HG03159 (cell line): ENCODE results near the gene GPR158.

Experiments used
- ATAC-seq: cut with Tn5 transposase; IDR thresholded peaks from one replicate; pipeline ENCODE4 v1.9.1; 2021; ENCODE audit warnings: mild to moderate bottlenecking, moderate library complexity; ENCODE audit not compliant: unreplicated experiment

The GPR158 gene

DNA sequence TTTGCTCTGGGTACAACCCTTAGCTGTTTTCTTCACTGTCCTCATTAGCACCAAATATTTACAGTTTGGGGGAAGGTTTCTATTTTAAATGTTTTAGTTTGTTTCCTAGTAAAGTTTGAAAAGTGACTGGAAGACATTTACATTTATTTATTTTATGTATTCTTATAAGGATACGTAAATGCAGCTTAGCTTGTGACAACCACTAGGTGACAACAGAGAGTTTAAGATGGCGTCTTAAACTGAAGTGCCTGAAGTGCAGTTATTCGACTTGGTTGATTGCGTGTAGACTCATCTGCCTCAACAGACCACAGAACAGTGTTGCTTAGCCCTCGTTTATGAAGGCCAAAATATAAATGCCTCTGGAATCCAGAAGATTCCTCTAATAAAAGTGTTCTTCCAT, 381.1 kb downstream of the GPR158 start:
- ATAC-seq = no peak

DNA sequence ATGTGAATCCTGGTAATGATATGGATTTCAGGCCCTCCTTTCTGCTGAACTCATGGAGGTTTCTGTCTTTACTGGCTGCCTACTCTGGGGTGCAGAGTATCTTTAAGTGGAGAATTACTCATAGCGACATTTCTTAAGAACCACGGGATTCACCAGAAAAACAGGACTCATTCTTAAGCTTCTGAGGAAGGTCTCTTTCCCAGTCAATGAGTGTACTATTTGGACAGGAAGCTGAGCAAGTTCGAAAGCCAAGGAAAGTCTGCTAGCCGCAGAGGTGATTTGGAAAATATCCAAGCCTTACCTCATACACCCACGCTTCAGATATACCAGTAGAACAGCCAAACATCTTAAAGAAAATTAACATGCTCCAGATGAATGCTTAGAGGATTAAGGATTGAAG, 381.7 kb downstream of the GPR158 start:
- ATAC-seq = no peak

DNA sequence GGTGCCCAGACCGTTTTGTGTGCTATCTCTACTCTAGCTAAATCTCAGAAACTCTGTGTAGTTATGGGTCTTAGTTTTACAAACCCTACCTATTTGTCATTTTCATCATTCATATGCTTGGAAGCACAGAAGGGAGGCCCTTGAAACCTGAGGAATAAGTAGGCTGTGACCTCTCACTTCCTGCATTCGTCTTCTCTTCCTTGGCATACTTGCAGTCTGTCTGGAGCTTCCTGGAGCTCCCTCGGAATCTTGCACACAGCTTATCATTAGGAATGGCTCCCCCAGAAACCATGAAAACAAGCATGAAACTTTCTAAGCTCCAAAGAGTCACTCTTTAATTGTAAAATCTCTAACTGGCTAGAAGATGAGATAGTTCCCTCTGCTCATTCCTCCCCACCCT, 382.3 kb downstream of the GPR158 start:
- ATAC-seq = no peak

DNA sequence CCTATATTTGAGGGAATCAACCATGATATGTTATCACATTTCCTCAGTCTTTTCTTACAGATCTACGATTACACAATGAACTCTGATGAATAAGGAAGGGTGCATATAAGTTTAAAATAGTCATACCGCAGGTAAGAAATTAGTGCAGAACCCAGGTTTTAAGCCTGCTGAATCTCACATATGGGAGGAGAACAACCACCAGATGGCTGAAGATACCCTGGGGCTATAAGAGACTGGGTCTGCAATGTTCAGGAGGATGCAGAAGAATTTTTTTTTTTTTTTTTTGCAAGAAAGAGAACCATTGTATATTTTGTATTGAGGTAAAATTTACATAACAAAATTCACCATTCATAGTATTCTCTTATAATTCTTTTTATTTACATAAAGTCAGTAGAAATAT, 387.0 kb downstream of the GPR158 start:
- ATAC-seq = no peak

DNA sequence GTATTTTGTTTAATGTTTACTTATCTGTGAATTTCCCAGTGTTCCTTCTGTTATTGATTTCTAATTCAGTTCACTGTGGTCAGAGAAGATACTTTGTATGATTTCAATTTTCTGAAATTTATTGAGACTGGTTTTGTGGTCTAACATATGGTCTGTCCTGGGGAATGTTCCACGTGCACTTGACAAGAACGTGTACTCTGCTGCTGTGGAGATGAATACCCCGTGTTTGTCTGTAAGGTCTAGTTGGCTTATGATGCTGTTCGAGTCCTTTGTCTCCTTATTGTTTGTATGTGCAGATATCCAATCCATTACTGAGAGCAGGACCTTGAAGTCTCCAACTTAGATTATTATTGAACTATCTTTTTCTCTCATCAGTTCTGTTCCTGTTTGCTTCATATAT, 387.7 kb downstream of the GPR158 start:
- no peak for ATAC-seq

DNA sequence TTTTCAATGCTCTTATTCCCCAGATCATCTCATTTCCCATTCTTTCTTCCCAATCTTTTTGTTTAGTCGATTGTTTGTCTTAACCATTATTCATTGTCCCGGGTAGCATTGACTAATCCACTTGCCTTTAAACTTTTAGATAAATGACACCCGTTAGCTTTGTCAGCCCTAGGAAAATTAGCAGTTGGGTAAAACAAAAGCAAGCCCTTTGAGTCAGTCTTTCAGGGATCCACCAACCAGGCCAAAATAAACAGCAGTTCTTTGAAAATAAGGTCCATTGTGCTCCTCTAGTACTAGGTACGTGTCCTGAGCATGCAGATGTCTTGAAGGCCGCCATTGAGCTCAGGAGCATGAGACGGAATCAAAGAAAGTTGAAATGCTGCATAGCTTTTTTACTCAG, 389.6 kb downstream of the GPR158 start:
- ATAC-seq = no peak

DNA sequence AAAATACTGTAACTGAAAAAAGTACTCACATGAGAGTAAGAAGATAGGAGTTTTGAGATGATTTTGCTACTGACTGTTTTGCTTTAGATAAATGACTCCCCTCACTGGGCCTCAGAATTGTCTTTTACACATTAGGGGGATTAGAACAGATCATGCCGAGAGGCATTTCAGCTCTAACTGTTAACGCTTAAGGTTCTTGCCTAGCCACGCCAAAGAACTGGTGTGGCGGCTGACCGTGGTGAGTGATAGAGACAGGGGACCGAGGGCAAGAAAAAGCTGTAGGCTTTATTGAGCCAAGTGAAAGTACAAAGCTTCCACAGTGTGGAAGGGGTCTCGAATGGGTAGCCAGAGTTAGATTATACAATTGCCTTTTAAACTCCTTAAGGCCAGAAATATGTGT, 390.8 kb downstream of the GPR158 start:
- ATAC-seq = no peak

DNA sequence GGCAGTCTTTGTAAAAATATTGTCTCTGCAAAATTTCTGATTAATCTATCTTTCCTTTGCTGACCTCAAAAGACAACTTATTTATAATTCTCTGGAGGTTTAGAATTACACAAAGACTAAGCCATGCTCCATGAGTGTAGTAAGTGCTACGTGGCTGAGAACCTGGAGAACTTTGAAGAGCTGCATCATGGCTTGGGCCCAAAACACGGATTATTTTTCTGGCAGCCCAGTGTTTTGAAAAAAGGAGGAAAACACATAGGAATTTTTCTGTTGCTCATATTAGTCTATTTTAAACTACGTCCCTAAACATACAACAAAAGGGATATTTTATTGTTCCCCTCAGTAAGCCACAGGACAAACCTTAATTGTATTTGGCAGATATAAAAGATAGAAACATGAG, 398.5 kb downstream of the GPR158 start:
- no peak for ATAC-seq

DNA sequence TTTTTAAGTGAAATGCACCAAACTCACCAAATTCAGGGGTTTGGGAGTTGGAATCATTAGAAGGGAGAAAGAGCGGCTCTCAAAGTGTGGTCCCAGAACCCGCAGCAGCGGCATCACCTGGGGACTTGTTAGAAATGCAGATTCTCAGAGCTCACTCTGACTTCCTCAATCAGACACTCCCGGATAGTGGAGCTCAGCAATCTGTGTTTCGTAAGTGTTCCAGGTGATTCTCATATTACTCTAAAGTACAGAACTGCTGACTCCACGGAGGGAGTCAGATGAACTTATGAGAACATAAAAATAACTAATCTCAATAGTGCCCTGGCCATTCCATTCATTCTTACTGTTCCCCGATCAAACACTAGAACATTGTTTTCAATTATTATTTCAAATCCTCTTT, 400.5 kb downstream of the GPR158 start:
- ATAC-seq = no peak

DNA sequence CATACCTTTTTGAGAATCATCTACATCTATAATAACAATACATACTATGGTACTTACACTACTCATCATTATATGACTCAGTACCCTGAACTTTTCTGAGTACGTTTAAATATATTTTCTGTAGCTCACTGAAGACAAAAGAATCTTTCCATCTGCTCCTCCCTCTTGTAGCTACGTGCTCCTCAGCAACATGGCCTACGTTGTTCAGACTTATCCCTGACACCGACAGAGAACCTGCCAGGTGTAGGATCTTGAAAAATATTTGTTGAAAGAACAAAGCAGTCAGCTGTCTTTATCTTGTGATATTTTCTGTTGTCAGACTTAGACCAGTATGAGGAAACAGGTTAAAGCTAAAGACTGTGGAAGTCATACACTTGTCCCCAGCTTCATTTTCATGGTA, 403.3 kb downstream of the GPR158 start:
- ATAC-seq = no peak

DNA sequence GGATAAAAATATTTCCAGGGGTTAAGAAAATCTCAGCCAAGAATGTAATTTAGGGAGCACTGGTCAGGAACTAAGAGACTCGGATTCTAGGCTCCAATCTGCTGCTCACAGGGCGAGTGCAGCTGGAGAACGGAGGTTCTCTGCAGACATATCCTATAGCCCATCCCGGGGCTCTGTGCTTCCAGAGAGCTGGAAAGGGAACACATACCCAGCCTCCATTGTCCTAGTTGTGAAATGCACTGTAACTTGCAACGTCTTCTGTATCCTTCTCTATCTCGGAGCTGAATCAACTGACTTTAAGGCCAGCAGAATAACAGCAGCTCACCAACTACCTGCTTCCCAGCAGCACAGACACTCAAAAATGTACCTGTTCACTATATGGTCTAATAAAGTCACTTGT, 408.2 kb downstream of the GPR158 start:
- ATAC-seq = no peak

DNA sequence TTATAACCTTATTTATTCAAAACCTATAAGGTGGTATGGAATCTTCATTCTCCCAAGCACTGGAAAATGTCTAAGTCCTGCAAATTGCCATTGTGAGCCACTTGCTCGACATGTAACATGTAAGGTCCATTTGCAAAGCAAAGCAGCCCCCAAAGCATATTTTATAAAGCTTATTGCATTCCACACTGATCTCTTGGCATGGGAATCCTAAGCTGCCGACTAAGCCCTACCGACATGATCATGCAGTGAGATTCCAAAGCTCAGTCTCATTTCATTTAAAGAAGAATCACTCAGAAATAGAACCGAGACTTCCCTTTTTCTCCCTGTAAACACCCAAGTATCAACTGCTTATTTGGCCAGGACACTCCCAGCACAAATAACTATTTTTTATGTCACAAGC, 425.9 kb downstream of the GPR158 start:
- ATAC-seq = no peak

DNA sequence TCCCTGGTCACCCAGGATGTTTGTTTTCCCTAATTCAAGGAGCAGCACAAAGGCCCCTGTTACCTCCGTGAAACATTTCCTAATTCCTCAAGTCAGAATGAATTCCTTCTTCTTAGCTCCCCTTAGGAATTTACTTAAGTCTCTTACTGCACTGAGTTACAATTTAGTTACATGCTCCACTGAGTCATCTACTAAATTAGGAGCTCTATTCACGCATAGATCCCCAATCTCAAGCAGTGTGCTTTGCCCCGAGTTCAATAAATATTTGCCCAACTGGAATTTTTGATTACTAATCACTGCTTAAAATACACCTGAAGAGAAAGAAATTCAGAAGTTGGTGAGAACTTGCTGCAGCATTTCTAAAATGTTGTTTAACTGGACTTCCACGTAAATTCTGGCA, 429.8 kb downstream of the GPR158 start:
- ATAC-seq = no peak

DNA sequence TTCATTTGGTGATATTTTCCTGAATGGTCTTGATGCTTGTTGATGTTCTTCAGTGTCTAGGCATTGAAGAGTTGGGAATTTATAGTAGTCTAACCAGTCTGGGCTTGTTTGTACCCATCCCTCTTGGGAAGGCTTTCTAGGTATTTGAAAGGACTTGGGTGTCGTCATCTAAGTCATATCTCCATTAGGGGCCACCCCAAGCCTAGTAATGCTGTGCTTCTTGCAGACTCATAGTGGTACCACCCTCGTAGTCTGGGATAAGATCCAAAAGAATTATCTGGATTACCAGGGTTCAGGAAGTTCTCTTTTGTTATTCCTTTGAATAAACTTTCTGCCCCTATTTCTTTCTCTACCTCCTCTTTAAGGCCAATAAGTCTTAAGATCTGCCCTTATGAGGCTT, 439.9 kb downstream of the GPR158 start:
- no peak for ATAC-seq

DNA sequence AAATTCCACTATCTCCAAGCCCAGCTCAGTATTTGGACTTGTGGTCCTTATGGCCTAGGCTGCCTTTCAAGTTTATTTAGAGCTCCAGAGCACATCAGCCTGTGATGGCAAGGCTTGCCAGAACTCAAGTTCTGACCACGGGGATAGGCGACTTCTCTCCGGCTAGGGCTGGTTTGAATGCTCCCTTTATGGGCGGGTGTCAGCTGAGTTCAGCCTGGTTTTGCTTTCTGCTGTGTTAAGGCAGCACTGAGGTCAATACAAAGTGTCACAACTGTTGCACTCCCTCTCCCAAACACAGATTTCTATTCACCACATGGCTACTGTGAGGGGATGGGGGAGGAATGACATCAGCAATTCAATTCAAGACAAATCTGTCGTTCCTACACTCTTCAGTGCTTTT, 441.1 kb downstream of the GPR158 start:
- no peak for ATAC-seq

DNA sequence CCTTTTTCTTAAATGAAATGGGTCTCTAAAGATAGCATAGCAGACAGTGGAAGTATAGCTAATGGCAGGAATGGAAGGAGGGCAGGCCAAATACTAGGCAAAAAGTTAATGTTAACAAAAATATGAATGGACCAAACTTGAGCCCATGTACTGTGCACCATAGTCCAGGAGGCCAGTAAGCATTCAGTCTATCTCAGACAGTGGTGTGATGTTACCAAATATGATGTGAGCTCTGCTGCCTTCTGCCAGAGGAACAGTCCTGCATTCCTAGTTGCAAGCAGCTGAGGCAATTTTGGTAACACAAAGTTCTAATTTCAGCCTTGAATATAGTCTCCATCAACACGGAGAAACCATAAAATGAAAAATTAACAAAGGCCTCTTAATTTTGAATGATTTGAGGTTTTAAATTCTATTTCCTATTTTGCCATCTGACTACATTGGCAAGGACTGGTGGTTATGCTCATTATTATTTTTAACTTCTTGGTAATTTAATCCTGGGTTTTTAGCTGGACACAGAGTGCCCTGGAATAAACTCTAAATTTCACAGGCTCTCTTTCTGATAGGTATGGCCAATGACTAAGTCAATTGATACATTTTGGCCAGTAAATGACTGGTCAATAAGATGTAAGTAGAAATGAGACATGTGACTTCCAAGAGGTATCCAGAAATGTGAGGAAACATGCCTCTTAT, 442.2 kb downstream of the GPR158 start:
- ATAC-seq = no peak

DNA sequence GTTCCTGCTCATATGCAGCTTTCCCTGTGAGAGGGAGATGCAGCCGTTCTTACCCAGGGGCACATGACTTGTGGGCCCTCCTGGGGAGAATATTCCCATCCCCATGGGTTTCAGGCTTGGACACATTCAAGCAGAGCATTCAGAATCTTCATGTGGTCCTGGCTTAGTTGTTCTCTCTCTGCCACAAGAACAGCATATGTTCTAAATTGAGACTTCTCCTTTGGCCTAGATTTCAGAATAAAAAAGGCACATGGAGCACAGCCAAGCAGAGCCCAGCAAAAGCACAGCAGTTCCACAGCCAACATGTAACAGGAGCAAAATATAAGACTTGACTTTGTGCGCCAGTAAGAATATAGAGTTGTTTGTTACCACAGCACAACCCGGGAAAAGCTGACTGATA, 452.8 kb downstream of the GPR158 start:
- no peak for ATAC-seq

DNA sequence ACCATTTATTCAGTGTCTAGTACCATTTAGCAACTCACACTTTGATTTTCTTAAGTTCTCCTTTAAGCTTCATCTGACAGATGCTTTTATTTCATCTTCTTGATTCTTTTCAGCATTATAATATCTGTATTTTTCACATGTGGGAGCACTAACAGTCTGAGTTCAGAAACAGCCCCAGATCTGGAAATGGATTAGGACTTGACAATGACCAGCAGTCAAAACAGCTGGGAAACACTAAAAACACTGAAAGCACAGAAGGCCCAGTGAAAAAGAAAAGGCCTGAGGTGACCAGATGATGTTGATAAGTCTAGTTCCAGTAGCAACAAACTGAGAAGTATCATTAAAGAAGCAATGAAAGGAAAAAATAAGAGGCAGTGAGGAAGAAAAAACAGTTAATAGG, 454.5 kb downstream of the GPR158 start:
- ATAC-seq = no peak

DNA sequence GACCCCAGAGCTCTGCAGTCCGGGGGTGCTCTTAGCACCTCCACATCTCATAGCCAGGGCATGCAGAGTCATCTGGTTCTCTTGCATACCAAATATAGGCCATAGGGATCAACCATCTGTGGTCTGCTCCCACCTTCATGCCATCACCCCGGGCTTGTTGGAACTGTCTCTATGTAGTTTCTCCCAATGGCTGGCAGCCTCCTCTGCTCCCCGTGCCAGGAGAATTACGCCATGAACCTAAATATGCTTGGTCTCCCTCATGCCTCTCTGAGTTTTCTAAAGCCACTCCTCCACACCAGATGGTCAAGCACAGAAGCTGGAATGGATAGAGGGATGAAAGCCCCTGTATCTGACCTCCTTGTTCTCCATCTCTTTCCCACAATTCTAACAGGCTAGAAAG, 456.7 kb downstream of the GPR158 start:
- ATAC-seq = no peak

DNA sequence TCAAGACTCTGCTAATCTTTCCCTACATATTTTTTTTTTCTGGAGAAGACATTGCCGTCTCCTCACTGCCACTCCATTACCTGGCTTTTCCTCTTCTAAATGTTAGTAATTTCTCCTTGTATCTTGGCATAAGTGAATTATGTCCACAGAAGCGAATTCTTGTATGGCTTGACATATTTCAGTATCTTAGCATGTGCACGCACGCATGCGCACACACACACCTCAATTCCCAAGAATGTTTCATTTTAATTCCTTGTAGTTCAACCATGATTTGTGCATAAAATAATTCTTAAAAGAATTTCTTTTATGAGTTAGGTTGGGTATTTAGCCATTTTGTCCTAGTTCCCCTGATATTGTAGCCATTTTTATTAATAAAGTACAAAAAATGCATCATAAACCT, 458.0 kb downstream of the GPR158 start:
- no peak for ATAC-seq

DNA sequence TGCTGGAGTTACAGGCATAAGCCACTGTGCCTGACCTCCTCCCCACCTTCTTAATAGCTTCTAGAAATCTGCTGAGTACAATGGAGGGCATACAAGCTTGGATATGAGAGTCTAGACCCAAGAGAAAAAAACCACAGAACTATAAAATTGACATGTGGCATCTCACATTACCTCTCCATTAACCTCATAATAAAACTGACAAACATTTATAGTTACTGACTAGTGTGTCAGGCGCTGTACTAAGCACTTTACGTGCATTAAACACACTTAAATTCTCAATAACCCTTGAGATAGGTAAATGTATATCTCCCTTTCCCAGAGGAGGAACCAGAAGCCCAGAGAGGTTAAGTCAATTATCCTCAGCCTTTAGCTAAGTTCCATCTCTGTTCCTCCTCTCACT, 458.7 kb downstream of the GPR158 start:
- ATAC-seq = no peak

DNA sequence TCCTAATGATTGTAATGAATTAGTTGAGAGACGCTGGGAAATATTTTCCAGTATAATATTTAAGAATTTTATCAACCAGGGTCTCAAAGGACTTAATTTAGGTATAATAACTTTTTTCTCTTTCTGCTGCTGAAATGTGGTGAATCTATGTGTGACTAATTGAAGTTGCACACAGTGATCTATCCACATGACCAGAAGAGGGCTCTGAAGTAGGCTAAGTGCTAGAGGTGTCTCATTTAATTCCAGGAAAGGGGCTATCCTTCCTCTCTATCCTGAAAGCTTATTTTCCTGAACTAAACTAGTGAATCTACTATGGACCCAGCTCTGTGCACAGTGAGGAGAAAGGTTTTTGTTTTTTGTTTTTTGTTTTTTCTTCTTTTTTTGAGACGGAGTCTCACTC, 464.8 kb downstream of the GPR158 start:
- no peak for ATAC-seq

DNA sequence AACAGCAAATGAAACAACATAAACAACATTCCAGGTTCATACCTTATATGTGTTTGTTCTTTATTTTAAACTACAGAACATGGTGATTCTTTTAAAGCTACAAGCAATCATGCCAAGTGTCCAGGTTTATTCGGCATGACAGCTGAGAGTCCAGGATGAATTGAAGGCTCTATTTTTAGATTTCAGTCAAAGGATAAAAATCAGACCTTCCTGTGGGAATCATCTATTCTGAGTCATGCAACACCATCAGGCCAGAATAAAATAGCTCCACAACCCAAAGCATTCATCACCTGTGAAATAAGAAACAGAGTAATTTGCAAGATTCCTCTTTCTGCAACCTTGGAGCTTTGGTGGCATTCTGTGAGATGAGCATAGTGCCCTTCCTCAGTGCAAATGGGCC, 466.8 kb downstream of the GPR158 start:
- no peak for ATAC-seq

DNA sequence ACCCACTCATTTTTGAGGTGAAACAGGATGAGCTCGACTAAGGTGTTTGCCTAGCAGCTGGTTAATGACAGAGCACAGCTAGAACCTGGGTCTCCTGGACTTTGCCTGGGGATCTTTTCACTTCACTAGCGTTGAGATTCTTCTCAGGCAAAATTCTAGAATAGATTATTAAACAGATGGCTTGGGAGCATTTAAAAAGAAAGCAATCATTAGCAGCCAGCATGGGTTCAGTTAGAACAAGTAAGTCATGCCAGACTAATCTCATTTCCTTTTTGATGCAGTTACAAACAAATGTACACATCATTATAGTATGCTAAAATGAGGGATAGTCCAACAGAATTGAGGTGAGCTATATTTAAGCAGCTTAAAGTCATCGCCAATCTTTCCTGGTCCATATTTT, 467.9 kb downstream of the GPR158 start:
- ATAC-seq = no peak
